ENCODE data around the gene RNF148. TPM values are rescaled to one million over a fixed set of nuclear protein-coding genes. Genes with fewer than 3 reads are reported as not detected.

Gene RNF148
- total RNA-seq, 2 donors from 2014 or later: 0.95 TPM; not detected in 1

DNA sequence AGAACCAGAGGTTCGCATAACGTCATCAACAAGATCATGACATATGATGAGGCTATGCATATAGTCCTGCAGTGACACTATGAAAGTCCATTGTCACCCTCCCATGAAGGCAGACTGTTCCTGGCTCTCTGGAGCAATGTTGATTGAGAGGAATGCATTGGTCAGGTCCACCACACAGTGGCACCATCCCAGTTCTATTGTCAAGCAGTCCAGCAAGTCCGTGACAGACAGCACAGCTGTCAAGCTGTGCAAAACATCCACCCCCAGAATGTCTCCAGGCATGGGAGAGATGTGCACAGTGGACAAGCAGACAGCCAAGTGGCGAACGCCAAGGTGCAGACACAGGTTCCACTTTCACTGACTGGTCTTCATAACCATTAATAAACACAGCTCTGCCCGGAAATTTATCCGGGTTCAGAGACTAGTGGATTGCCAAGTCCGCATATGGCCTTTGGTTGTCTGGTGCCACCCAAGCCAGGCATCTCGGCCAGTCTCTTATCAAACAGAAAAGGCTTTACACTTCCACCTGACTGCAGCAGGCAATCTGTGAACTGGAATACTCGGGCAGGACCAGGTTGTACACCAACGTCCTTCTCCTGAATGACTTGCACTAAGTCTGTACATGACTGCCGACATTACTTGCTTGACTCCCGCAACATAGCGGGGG is 11.0 kb downstream of the RNF148 start:
- Histone ChIP-seq H3K9me3 (ENCODE audit: control insufficient read depth, low read length) (peaks cover 7% of the 10 kb centered on the region), H3K27ac (ENCODE audit: low read depth, low read length) (no peak overlapping the region), H3K4me3 (ENCODE audit: low read length) (no peak overlapping the region), H3K4me1 (ENCODE audit: control insufficient read depth, insufficient read depth, low read length) (no peaks in the 10 kb centered on the region), H3K9ac (ENCODE audit: extremely low read depth, low read length, poor library complexity, severe bottlenecking) (no peak overlapping the region), H3K27me3 (ENCODE audit: control insufficient read depth, insufficient read depth, low read length, poor library complexity, severe bottlenecking) (no peaks in the 10 kb centered on the region), H3K36me3 (ENCODE audit: control insufficient read depth, insufficient read depth, low read length) (no peaks in the 10 kb centered on the region)
- Mint-ChIP-seq H3K36me3 (ENCODE audit: low read depth) (peaks cover 9% of the 10 kb centered on the region), H3K4me1 (peaks cover 6% of the 10 kb centered on the region), H3K9me3 (peaks cover 13% of the 10 kb centered on the region), H3K27ac (no peak overlapping the region), H3K27me3 (ENCODE audit: insufficient read depth) (no peaks in the 10 kb centered on the region), H3K4me3 (no peak overlapping the region)
- WGBS, 2 experiments (ENCODE audit: insufficient coverage in 1 of 2, insufficient read length in 1 of 2): 94 to 97% methylated on average over 14 of the region's 14 CpGs
- peak; percentile 38 for DNase-seq
- TF ChIP-seq CTCF (conservative IDR thresholded peaks at IDR 0.05): no peak

- peaks cover 9% of the 10 kb centered on the region for H3K36me3 Mint-ChIP-seq (ENCODE audit: low read depth)
- no peaks in the 10 kb centered on the region for H3K4me1 Mint-ChIP-seq
- 93 to 95% methylated on average over 11 to 13 of the region's 13 CpGs for WGBS, 2 experiments (ENCODE audit: insufficient coverage in 1 of 2, insufficient read length in 1 of 2)
- peak; percentile 56 for DNase-seq
- Histone ChIP-seq H3K9ac (ENCODE audit: extremely low read depth, low read length, poor library complexity, severe bottlenecking) (no peak overlapping the region), H3K4me1 (ENCODE audit: control insufficient read depth, insufficient read depth, low read length) (no peaks in the 10 kb centered on the region), H3K4me3 (ENCODE audit: low read length) (no peak overlapping the region), H3K27ac (ENCODE audit: low read depth, low read length) (no peak overlapping the region), H3K27me3 (ENCODE audit: control insufficient read depth, insufficient read depth, low read length, poor library complexity, severe bottlenecking) (no peaks in the 10 kb centered on the region), H3K36me3 (ENCODE audit: control insufficient read depth, insufficient read depth, low read length) (no peaks in the 10 kb centered on the region), H3K9me3 (ENCODE audit: control insufficient read depth, low read length) (peaks cover 7% of the 10 kb centered on the region)
- H3K27ac Mint-ChIP-seq: no peak overlapping the region
- H3K27me3 Mint-ChIP-seq (ENCODE audit: insufficient read depth): no peaks in the 10 kb centered on the region
- peak; percentile 51 for TF ChIP-seq CTCF (conservative IDR thresholded peaks at IDR 0.05)
- H3K4me3 Mint-ChIP-seq: no peak overlapping the region
- H3K9me3 Mint-ChIP-seq: peaks cover 13% of the 10 kb centered on the region
These were observed 13.2 kb downstream of the RNF148 start for GRCh38 chr7:122689346-122690109.

DNA sequence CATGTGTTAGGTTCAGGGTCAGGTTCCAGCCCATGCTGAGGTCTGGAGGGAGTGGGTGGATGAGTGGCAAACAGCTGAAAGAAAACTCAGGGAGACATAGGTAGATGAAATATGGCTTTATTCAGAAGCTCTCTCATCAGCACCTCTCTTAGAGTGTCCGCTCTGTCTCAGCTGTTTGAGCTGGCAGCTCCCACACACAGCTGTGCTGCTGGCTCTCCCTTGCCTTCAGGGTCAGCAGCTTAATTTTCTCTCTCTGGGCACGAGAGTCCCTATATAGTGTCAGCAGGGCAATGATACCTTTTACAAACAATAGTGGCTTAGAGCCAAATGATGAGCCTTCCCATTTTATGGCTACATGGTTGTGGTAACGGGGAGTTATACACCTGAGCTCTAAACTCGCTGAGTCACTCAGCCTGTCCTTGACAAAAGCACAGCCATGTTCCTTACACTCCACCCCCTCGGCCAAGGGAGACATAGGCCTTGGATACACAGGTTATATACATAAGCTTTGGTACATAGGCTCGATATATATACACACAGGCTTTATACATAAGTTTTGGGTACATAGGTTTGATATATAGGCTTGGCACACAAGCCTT is 14.2 kb downstream of the RNF148 start:
- Histone ChIP-seq H3K4me3 (ENCODE audit: low read length) (no peak overlapping the region), H3K27ac (ENCODE audit: low read depth, low read length) (no peak overlapping the region), H3K4me1 (ENCODE audit: control insufficient read depth, insufficient read depth, low read length) (no peaks in the 10 kb centered on the region), H3K9me3 (ENCODE audit: control insufficient read depth, low read length) (peaks cover 7% of the 10 kb centered on the region), H3K27me3 (ENCODE audit: control insufficient read depth, insufficient read depth, low read length, poor library complexity, severe bottlenecking) (no peaks in the 10 kb centered on the region), H3K9ac (ENCODE audit: extremely low read depth, low read length, poor library complexity, severe bottlenecking) (no peak overlapping the region), H3K36me3 (ENCODE audit: control insufficient read depth, insufficient read depth, low read length) (no peaks in the 10 kb centered on the region)
- no peak overlapping the region for H3K27ac Mint-ChIP-seq
- H3K9me3 Mint-ChIP-seq: peaks cover 12% of the 10 kb centered on the region
- peak; percentile 33 for DNase-seq
- peaks cover 9% of the 10 kb centered on the region for H3K36me3 Mint-ChIP-seq (ENCODE audit: low read depth)
- WGBS, 2 experiments (ENCODE audit: insufficient coverage in 1 of 2, insufficient read length in 1 of 2): 67 to 77% methylated on average over 1 to 6 of the region's 6 CpGs
- no peak overlapping the region for H3K4me3 Mint-ChIP-seq
- no peaks in the 10 kb centered on the region for H3K27me3 Mint-ChIP-seq (ENCODE audit: insufficient read depth)
- no peaks in the 10 kb centered on the region for H3K4me1 Mint-ChIP-seq
- no peak for TF ChIP-seq CTCF (conservative IDR thresholded peaks at IDR 0.05)
